Nephron progenitor cell (in vitro differentiated cells): Measurements from ENCODE around the gene BHLHA15.
A peak's percentile ranks its signal among the peaks of the same experiment; 100 is the strongest.

Source experiments
- DNase-seq: peaks from one replicate; pipeline ENCODE4 v3.0.0; 2021
- H3K27ac Mint-ChIP-seq: 2 replicates; pipeline ENCODE4 v1.8.0; 2021; ENCODE audit warnings: mild to moderate bottlenecking, moderate library complexity, mixed read lengths
- H3K27me3 Mint-ChIP-seq: 2 replicates; pipeline ENCODE4 v1.8.0; 2021; ENCODE audit warnings: mild to moderate bottlenecking, low read depth, mixed read lengths; ENCODE audit not compliant: poor library complexity
- H3K36me3 Mint-ChIP-seq: 2 replicates; pipeline ENCODE4 v1.8.0; 2021; ENCODE audit warnings: low read depth, mixed read lengths
- H3K4me1 Mint-ChIP-seq: 2 replicates; pipeline ENCODE4 v1.8.0; 2021; ENCODE audit warnings: mixed read lengths
- H3K4me3 Mint-ChIP-seq: 2 replicates; pipeline ENCODE4 v1.8.0; 2021; ENCODE audit warnings: mild to moderate bottlenecking, moderate library complexity, mixed read lengths
- H3K9me3 Mint-ChIP-seq: 2 replicates; pipeline ENCODE4 v1.8.0; 2021; ENCODE audit warnings: mild to moderate bottlenecking, moderate library complexity, mixed read lengths
- TF ChIP-seq, protein P1 (sequence below): fragments of 200-600 bp; sonication (generic); IDR thresholded peaks from 2 replicates; pipeline ENCODE4 v1.5.0; 2021; ENCODE audit warnings: antibody characterized with exemption

The BHLHA15 gene

DNA sequence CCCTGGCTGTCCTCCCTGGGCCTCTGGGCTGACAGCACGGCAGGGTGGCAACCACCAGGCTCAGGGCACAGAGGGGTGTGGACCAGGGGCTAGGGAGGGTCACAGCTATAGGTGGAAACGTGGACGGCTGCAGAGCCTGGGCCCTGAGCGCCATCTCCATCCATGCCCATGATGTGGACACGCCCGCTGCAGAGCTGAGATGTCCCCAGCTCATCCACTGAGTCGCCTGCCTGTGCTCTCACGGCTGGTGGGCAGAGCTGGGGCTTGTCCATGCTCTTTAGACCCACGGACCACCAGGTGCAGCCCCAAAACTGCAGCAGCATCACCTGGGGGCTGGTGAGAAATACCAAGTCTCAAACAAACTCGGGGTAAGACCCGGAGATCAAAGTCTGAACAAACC lies 24.7 kb downstream of the BHLHA15 start:
- Mint-ChIP-seq H3K27me3 (no peaks in the 10 kb centered on the region), H3K4me3 (no peak overlapping the region), H3K9me3 (no peaks in the 10 kb centered on the region), H3K27ac (no peak overlapping the region), H3K36me3 (peaks cover 27% of the 10 kb centered on the region), H3K4me1 (peaks cover 5% of the 10 kb centered on the region)
- TF ChIP-seq, protein P1, sequence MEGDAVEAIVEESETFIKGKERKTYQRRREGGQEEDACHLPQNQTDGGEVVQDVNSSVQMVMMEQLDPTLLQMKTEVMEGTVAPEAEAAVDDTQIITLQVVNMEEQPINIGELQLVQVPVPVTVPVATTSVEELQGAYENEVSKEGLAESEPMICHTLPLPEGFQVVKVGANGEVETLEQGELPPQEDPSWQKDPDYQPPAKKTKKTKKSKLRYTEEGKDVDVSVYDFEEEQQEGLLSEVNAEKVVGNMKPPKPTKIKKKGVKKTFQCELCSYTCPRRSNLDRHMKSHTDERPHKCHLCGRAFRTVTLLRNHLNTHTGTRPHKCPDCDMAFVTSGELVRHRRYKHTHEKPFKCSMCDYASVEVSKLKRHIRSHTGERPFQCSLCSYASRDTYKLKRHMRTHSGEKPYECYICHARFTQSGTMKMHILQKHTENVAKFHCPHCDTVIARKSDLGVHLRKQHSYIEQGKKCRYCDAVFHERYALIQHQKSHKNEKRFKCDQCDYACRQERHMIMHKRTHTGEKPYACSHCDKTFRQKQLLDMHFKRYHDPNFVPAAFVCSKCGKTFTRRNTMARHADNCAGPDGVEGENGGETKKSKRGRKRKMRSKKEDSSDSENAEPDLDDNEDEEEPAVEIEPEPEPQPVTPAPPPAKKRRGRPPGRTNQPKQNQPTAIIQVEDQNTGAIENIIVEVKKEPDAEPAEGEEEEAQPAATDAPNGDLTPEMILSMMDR: no peak
- DNase-seq: no peak

- Mint-ChIP-seq H3K9me3 (no peaks in the 10 kb centered on the region), H3K27ac (no peak overlapping the region), H3K27me3 (no peaks in the 10 kb centered on the region), H3K4me3 (no peak overlapping the region), H3K36me3 (peaks cover 32% of the 10 kb centered on the region), H3K4me1 (peaks cover 10% of the 10 kb centered on the region)
- TF ChIP-seq, protein P1: no peak
- no peak for DNase-seq
These were observed 25.3 kb downstream of the BHLHA15 start for GRCh38 chr7:98236355-98237185.

DNA sequence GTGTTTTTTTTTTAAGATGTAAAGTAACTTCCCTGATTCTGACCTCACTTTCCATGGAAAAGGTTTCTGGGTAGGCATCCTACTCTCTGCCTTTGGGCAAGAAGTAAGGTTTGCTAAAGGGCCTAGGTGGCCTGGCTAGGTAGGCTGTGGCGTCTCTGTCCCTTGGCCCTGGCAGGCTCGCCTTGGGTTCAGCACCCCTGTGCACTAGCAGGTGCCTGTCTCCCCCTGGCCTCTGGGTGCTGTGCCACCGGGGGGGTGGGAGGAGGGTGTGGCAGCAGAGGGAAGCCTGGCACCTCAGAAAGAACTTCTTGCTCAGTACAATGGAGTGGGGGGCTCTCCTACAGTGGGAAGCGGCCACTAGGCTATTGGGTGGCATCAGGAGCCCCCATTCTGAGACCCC lies 26.8 kb downstream of the BHLHA15 start:
- TF ChIP-seq, protein P1: no peak
- peaks cover 32% of the 10 kb centered on the region for H3K36me3 Mint-ChIP-seq
- H3K27ac Mint-ChIP-seq: no peak overlapping the region
- no peaks in the 10 kb centered on the region for H3K9me3 Mint-ChIP-seq
- peaks cover 5% of the 10 kb centered on the region for H3K4me1 Mint-ChIP-seq
- no peaks in the 10 kb centered on the region for H3K27me3 Mint-ChIP-seq
- DNase-seq: no peak
- H3K4me3 Mint-ChIP-seq: no peak overlapping the region

GRCh38 chr7:98238976-98239375 lies 27.7 kb downstream of the BHLHA15 start:
- peaks cover 32% of the 10 kb centered on the region for H3K36me3 Mint-ChIP-seq

GRCh38 chr7:98240961-98241673 lies 29.9 kb downstream of the BHLHA15 start:
- H3K27ac Mint-ChIP-seq: no peak overlapping the region
- H3K4me3 Mint-ChIP-seq: no peak overlapping the region
- TF ChIP-seq, protein P1: peak; percentile 76
- peak; percentile 73 for DNase-seq
- H3K36me3 Mint-ChIP-seq: peaks cover 26% of the 10 kb centered on the region
- H3K27me3 Mint-ChIP-seq: no peaks in the 10 kb centered on the region
- peaks cover 5% of the 10 kb centered on the region for H3K4me1 Mint-ChIP-seq
- no peaks in the 10 kb centered on the region for H3K9me3 Mint-ChIP-seq

More at GRCh38 chr7:98238976-98239375, 27.7 kb downstream of the BHLHA15 start:
- H3K27ac Mint-ChIP-seq: peak overlapping the region; percentile 95
- TF ChIP-seq, protein P1: no peak
- peaks cover 5% of the 10 kb centered on the region for H3K4me1 Mint-ChIP-seq
- DNase-seq: no peak
- no peaks in the 10 kb centered on the region for H3K9me3 Mint-ChIP-seq
- no peaks in the 10 kb centered on the region for H3K27me3 Mint-ChIP-seq
- no peak overlapping the region for H3K4me3 Mint-ChIP-seq
